ENCODE data around the gene CCDC97.
"Not testable (repeated sequence)": the region's sequence is repeated elsewhere in the genome, so short reads cannot be mapped to it uniquely, and the experiment has no call there.

Gene CCDC97

DNA sequence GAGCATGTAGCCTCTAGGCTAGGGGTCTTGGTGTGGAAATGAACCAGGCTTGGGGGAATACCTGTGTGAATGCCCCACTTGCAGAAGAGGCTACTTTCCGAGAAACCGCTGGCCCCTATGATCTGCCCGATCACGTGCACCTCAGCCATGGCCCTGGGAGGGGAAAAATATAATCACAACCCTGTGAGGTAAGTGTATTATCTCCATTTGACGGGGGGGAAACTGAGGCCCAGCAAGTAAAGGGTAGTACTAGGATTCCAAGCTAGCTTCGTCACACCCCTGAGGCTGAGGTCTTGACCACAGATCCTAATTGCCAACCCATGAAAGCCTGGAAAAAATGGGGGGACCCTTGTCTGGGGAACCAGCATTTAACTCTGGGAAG, 53.4 kb downstream of the CCDC97 start:
- DNase-seq (ENCODE audit: extremely low read depth, low read depth) = no peak
- TF ChIP-seq, protein P1, sequence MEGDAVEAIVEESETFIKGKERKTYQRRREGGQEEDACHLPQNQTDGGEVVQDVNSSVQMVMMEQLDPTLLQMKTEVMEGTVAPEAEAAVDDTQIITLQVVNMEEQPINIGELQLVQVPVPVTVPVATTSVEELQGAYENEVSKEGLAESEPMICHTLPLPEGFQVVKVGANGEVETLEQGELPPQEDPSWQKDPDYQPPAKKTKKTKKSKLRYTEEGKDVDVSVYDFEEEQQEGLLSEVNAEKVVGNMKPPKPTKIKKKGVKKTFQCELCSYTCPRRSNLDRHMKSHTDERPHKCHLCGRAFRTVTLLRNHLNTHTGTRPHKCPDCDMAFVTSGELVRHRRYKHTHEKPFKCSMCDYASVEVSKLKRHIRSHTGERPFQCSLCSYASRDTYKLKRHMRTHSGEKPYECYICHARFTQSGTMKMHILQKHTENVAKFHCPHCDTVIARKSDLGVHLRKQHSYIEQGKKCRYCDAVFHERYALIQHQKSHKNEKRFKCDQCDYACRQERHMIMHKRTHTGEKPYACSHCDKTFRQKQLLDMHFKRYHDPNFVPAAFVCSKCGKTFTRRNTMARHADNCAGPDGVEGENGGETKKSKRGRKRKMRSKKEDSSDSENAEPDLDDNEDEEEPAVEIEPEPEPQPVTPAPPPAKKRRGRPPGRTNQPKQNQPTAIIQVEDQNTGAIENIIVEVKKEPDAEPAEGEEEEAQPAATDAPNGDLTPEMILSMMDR (IDR thresholded peaks at IDR 0.05; ENCODE audit: low read depth, low read length) = no peak

DNA sequence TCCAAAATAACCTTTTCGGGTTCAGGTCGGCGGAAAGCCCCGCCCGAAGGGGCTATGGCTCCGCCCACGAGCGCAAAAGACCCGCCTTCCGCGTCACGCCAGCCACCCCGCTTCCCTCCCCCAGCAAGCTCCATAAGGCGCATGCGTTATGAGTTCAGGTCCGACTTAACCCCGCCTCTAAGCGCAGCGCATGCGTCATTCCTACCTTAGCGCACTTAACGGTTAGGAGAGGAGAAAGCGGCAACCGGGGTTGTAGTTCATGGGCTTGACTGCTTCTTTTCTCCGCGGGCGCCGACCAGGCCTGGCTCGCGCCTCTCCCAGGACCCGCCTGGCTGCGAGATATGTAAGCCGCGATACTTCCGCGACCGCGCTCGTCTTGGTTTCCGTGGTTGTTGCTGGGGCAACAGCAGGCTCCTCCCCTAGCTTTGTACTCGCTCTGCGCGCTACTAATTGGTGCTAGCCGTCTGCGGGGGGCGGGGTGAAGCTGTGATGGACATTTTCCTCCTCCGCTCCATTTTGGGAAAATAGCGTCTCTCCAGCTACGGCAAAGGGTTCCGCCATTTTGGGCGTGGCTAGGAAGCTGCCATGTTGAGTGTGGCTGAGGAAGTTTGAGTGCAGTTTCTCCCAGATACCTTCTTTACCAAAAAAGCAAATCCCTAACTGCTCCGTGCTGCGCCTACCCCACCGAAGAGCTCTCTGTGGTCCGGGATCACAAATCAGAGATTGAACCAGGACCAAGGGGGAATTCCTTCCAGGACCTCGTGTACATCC, 54.0 kb downstream of the CCDC97 start, which contains the start of gene B9D2:
TSS of gene B9D2 (minus strand) at position 397 of the 771 bp plus-strand sequence. CDS start 630 bp downstream, outside the sequence.
- TF ChIP-seq, protein P1 (IDR thresholded peaks at IDR 0.05; ENCODE audit: low read depth, low read length) = no peak
- peak; percentile 97 for DNase-seq (ENCODE audit: extremely low read depth, low read depth)

DNA sequence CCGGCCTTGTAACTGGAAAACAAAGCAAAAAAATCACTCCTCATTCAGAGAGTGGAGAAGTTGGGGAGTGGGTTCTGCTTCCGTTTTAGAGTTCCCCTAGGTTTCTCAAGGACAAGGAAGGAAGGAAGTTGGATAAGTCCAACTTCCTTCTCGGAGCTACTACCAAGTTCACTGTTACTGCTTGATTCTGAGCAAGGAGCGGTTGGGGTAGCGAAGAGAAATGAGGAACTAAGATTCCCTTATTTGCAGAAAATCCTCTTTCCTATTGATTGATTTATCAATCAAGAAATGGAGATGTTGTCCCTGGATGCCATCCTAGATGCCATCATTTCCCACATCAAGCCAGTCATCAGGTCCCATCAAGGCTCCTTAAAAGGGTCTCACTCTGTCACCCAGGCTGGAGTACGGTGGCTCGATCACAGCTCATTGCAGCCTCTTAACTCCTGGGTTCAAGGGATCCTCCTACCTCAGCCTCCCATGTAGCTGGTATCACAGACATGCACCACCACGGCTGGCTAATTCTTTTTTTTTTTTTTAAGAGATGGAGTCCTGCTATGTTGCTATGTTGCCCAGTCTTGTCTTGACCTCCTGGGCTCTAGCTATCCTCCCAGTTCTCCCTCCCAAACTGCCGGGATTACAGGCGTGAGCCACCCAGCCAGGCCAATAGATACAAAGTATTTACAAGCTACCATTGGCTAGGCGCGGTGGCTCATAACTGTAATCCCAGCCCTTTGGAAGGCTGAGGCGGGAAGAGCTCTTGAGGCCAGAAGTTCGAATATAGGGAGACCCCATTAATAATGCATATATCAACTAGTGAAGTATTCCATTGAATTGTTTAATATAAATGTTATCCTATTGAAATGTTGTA, 54.8 kb downstream of the CCDC97 start:
- TF ChIP-seq, protein P1 (IDR thresholded peaks at IDR 0.05; ENCODE audit: low read depth, low read length) = no peak
- DNase-seq (ENCODE audit: extremely low read depth, low read depth) = no peak

DNA sequence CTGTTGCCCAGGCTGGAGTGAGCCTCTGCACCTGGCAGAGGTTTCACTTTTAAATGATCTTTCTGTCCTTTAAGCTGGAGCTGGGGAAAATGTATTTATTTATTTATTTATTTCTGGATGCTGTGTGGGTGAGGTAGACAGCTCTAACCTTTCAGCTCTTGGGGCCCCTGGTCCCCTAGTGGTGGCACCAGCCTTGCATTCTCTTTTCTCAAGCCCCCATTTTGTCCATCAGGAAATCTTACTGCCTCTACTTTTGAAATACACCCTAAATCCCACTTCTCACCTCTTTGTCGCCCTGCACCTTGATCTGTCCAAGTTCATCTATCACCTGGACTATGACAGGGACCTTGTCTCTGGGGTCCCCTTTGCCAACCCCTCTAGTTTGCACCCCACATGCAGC, 56.1 kb downstream of the CCDC97 start:
- DNase-seq (ENCODE audit: extremely low read depth, low read depth) = no peak
- TF ChIP-seq, protein P1 (IDR thresholded peaks at IDR 0.05; ENCODE audit: low read depth, low read length) = no peak; the same call in 1 of the 2 replicates

DNA sequence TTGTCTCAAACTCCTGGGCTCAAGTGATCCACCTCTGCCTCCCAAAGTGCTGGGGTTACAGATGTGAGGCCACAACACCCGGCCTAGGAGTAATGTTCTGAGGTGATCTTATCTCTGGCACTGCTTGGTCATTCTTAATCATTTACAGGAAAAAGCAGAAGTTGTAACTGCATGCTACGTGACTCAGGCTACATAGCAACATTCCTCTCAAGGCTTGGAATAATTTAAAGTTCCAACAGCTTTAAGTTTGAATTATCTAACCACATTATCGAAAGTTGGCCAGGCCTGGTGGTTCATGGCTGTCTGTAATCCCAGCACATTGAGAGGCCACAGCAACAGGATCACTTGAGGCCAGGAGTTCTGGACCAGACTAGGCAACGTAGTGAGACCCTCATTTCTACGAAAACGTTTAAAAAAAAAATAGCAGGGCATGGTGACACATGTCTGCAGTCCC, 57.9 kb downstream of the CCDC97 start:
- DNase-seq (ENCODE audit: extremely low read depth, low read depth) = peak; percentile 78
- TF ChIP-seq, protein P1 (IDR thresholded peaks at IDR 0.05; ENCODE audit: low read depth, low read length) = no peak

DNA sequence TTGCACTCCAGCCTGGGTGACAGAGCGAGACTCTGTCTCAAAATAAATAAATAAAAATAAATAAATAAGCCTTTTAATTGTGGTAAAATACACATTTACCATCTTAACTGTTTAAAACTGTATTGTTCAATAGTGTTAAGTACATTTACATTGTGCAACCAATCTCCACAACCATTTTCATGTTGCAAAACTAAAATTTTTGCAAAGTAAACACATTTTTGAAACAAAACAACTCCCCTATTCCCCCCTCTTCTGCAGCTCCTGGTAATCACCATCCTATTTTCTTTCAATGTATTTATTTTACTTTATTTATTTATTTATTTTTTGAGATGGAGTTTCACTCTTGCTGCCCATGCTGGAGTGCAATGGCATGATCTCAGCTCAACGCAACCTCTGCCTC, 59.8 kb downstream of the CCDC97 start:
- TF ChIP-seq, protein P1 (IDR thresholded peaks at IDR 0.05; ENCODE audit: low read depth, low read length) = no peak
- DNase-seq (ENCODE audit: extremely low read depth, low read depth) = no peak

DNA sequence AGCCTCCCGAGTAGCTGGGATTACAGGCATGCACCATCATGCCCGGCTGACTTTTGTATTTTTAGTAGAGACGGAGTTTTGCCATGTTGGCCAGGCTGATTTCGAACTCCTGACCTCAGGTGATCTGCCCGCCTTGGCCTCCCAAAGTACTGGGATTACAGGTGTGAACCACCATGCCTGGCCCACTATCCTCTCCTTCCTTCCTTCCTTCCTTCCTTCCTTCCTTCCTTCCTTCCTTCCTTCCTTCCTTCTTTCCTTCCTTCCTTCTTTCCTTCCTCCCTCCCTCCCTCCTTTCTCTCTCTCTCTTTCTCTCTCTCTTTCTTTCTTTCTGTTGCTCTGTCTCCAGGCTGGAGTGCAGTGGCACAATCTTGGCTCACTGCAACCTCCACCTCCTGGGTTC, 61.1 kb downstream of the CCDC97 start:
- DNase-seq (ENCODE audit: extremely low read depth, low read depth) = not testable (repeated sequence)
